HEK293 (cell line): ENCODE measurements around the gene EOMES.

Experiments
- CTCF ChIP-seq: fragments of 450-650 bp; formaldehyde crosslinking; IDR thresholded peaks from 2 replicates; pipeline ENCODE4 v1.5.1; 2016; ENCODE audit warnings: missing biosample characterization, missing genetic modification characterization
- KLF8 ChIP-seq: fragments of 450-650 bp; formaldehyde crosslinking; IDR thresholded peaks from 2 replicates; pipeline ENCODE4 v1.5.1; 2016; ENCODE audit warnings: missing biosample characterization, missing genetic modification characterization
- PATZ1 ChIP-seq: fragments of 450-650 bp; formaldehyde crosslinking; IDR thresholded peaks from 2 replicates; pipeline ENCODE4 v1.5.1; 2016; ENCODE audit warnings: missing biosample characterization, missing genetic modification characterization
- REST ChIP-seq: fragments of 450-650 bp; formaldehyde crosslinking; IDR thresholded peaks from 2 replicates; pipeline ENCODE4 v1.5.1; 2016; ENCODE audit warnings: missing biosample characterization, missing genetic modification characterization
- ZBTB20 ChIP-seq: fragments of 450-650 bp; formaldehyde crosslinking; IDR thresholded peaks from 2 replicates; pipeline ENCODE4 v1.5.1; 2016; ENCODE audit warnings: missing biosample characterization, missing genetic modification characterization
- ZNF280C ChIP-seq: fragments of 450-650 bp; formaldehyde crosslinking; IDR thresholded peaks from 2 replicates; pipeline ENCODE4 v1.5.1; 2016; ENCODE audit warnings: missing biosample characterization, missing genetic modification characterization
- ZNF530 ChIP-seq: fragments of 450-650 bp; formaldehyde crosslinking; IDR thresholded peaks from 2 replicates; pipeline ENCODE4 v1.5.1; 2016; ENCODE audit warnings: low read depth, missing biosample characterization, missing genetic modification characterization

GRCh38 chr3:27737091-27737490, 15.0 kb upstream of the EOMES start:
- TF ChIP-seq CTCF = no peak
- TF ChIP-seq KLF8 = no peak
- no peak for TF ChIP-seq PATZ1 (tag by site-specific recombination)
- no peak for TF ChIP-seq ZBTB20
- no peak for TF ChIP-seq ZNF280C (tag by site-specific recombination)
- TF ChIP-seq ZNF530 (tag by site-specific recombination) = no peak
- TF ChIP-seq REST = no peak
